H1 (cell line): Measurements from ENCODE around the gene KCNS3. TPM values are rescaled to one million over a fixed set of nuclear protein-coding genes. Genes with fewer than 3 reads are reported as not detected.
A peak's percentile ranks its signal among the peaks of the same experiment; 100 is the strongest.

Experiments
- CTCF ChIA-PET: fragments of 300-600 bp; sonication (Branson Sonifier 250); formaldehyde crosslinking; loops from one replicate; lab custom pipeline; 2021; ENCODE audit not compliant: partially characterized antibody; lab: Charles Lee
- POLR2A ChIA-PET: fragments of 300-600 bp; sonication (Branson Sonifier 250); formaldehyde crosslinking; loops from one replicate; lab custom pipeline; 2021; ENCODE audit warnings: inconsistent platforms; ENCODE audit not compliant: partially characterized antibody; lab: Charles Lee
- DNase-seq, 2 experiments: peaks; one replicate each; pipeline versions ENCODE4 v3.0.0 to v3.0.0-alpha.2; 2010 to 2022; ENCODE audit warnings: low spot score in 2 of 2, low read depth in 1 of 2, mixed read lengths in 1 of 2
- FAIRE-seq: peaks from 2 replicates; lab custom pipeline; 2011; peaks lifted over from hg19 to GRCh38; lab: Jason Lieb, UNC
- H2AFZ ChIP-seq: 2 replicates; pipeline ENCODE4 v1.8.1; 2012; ENCODE audit warnings: low read length, inconsistent platforms
- H2AK5ac ChIP-seq: 2 replicates; pipeline ENCODE4 v1.6.1; 2013; ENCODE audit warnings: low read depth, low read length
- H2BK120ac ChIP-seq: replicated peaks from 2 replicates; pipeline ENCODE3; 2013; ENCODE audit warnings: low read depth, low read length, inconsistent platforms
- H2BK12ac ChIP-seq: 2 replicates; pipeline ENCODE4 v1.6.1; 2013; ENCODE audit warnings: low read depth, low read length
- H2BK15ac ChIP-seq: 2 replicates; pipeline ENCODE4 v1.6.1; 2013; ENCODE audit warnings: low read length
- H2BK20ac ChIP-seq: 2 replicates; pipeline ENCODE4 v1.6.1; 2013; ENCODE audit warnings: low read length
- H2BK5ac ChIP-seq: 2 replicates; pipeline ENCODE4 v1.6.1; 2013; ENCODE audit warnings: low read depth, low read length
- H3K14ac ChIP-seq: 2 replicates; pipeline ENCODE4 v1.6.1; 2013; ENCODE audit warnings: inconsistent platforms; ENCODE audit not compliant: insufficient read length
- H3K18ac ChIP-seq: 2 replicates; pipeline ENCODE4 v1.6.1; 2013; ENCODE audit warnings: low read length; ENCODE audit errors: extremely low read depth
- H3K23ac ChIP-seq: 2 replicates; pipeline ENCODE4 v1.6.1; 2013; ENCODE audit warnings: inconsistent platforms; ENCODE audit not compliant: insufficient read length
- H3K23me2 ChIP-seq: 2 replicates; pipeline ENCODE4 v1.6.1; 2013; ENCODE audit warnings: low read depth, low read length
- H3K27ac ChIP-seq: 2 replicates; pipeline ENCODE4 v1.6.1; 2011; ENCODE audit warnings: low read depth, low read length, inconsistent platforms
- H3K27me3 ChIP-seq, 4 experiments: replicated peaks in 1 of 4; 1 replicate in 1 of 4; 2 replicates in 3 of 4; pipeline versions ENCODE4 v1.6.1 to v1.8.1; 2011 to 2013; ENCODE audit warnings: low read length in 3 of 4, mild to moderate bottlenecking in 3 of 4, inconsistent platforms in 2 of 4, mixed read lengths in 2 of 4, moderate library complexity in 1 of 4; ENCODE audit not compliant: control insufficient read depth in 3 of 4, insufficient read depth in 3 of 4; ENCODE audit errors: extremely low read depth in 1 of 4
- H3K36me3 ChIP-seq, 4 experiments: 2 replicates each; pipeline versions ENCODE4 v1.6.1 to v1.8.1; 2011 to 2013; ENCODE audit warnings: mild to moderate bottlenecking in 4 of 4, low read length in 3 of 4, moderate library complexity in 2 of 4, control low read depth in 1 of 4, inconsistent platforms in 1 of 4; ENCODE audit not compliant: insufficient read depth in 4 of 4, control insufficient read depth in 2 of 4
- H3K4ac ChIP-seq: replicated peaks from 2 replicates; pipeline ENCODE3; 2013; ENCODE audit warnings: low read length, low read depth, mixed read lengths, inconsistent platforms; ENCODE audit not compliant: insufficient read length
- H3K4me1 ChIP-seq, 4 experiments: replicated peaks in 1 of 4; 1 replicate in 1 of 4; 2 replicates in 3 of 4; pipeline versions ENCODE4 v1.6.1 to v1.8.1; 2011 to 2013; ENCODE audit warnings: low read length in 3 of 4, inconsistent platforms in 2 of 4, mixed read lengths in 1 of 4; ENCODE audit not compliant: insufficient read depth in 4 of 4, control insufficient read depth in 3 of 4
- H3K4me2 ChIP-seq, 2 experiments: 2 replicates each; pipeline versions ENCODE4 v1.6.1 to v1.8.1; 2011 to 2013; ENCODE audit warnings: low read depth in 2 of 2, low read length in 2 of 2, control low read depth in 1 of 2, inconsistent platforms in 1 of 2, mild to moderate bottlenecking in 1 of 2; ENCODE audit not compliant: insufficient read depth in 1 of 2
- H3K4me3 ChIP-seq, 4 experiments: fragments of 200-600, 300-600 bp in 1 of 4; sonication (generic), shearing (Covaris generic), sonication (Bioruptor Twin) in 1 of 4; 2 replicates each; pipeline versions ENCODE4 v1.5.1 to v1.8.1; 2011 to 2016; ENCODE audit warnings: low read length in 4 of 4, low read depth in 3 of 4, control low read depth in 2 of 4, inconsistent platforms in 2 of 4, mild to moderate bottlenecking in 2 of 4, mixed read lengths in 1 of 4, moderate library complexity in 1 of 4; ENCODE audit not compliant: insufficient read depth in 2 of 4; ENCODE audit errors: extremely low read depth in 1 of 4
- H3K56ac ChIP-seq: replicated peaks from 2 replicates; pipeline ENCODE3; 2013; ENCODE audit warnings: low read depth, mild to moderate bottlenecking, mixed read lengths, low read length, inconsistent platforms; ENCODE audit not compliant: insufficient read length
- H3K79me1 ChIP-seq: 2 replicates; pipeline ENCODE4 v1.6.1; 2013; ENCODE audit warnings: low read depth, low read length, control low read depth
- H3K79me2 ChIP-seq, 2 experiments: 2 replicates each; pipeline versions ENCODE4 v1.6.1 to v1.8.1; 2012 to 2013; ENCODE audit warnings: low read length in 2 of 2, mild to moderate bottlenecking in 2 of 2, inconsistent platforms in 1 of 2; ENCODE audit not compliant: insufficient read depth in 2 of 2, control insufficient read depth in 1 of 2
- H3K9ac ChIP-seq, 4 experiments: replicated peaks in 1 of 4; 1 replicate in 1 of 4; 2 replicates in 3 of 4; pipeline versions ENCODE4 v1.6.1 to v1.8.1; 2011 to 2013; ENCODE audit warnings: low read depth in 3 of 4, low read length in 3 of 4, control low read depth in 2 of 4, mild to moderate bottlenecking in 2 of 4, moderate library complexity in 2 of 4, inconsistent platforms in 1 of 4; ENCODE audit errors: extremely low read depth in 1 of 4
- H3K9me3 ChIP-seq, 2 experiments: 2 replicates each; pipeline versions ENCODE4 v1.6.1 to v1.8.1; 2012 to 2013; ENCODE audit warnings: mild to moderate bottlenecking in 2 of 2, moderate library complexity in 2 of 2, control low read depth in 1 of 2, inconsistent platforms in 1 of 2, low read depth in 1 of 2, low read length in 1 of 2, mixed read lengths in 1 of 2; ENCODE audit not compliant: insufficient read depth in 2 of 2
- H4K20me1 ChIP-seq, 2 experiments: replicated peaks in 1 of 2; 2 replicates each; pipeline versions ENCODE3 to v1.8.1; 2011 to 2013; ENCODE audit warnings: inconsistent platforms in 2 of 2, low read length in 2 of 2, mild to moderate bottlenecking in 1 of 2; ENCODE audit not compliant: insufficient read depth in 2 of 2, control insufficient read depth in 1 of 2
- H4K5ac ChIP-seq: 2 replicates; pipeline ENCODE4 v1.6.1; 2013; ENCODE audit warnings: low read length, low read depth, mixed read lengths, inconsistent platforms; ENCODE audit not compliant: insufficient read length
- H4K8ac ChIP-seq: 2 replicates; pipeline ENCODE4 v1.8.0; 2013; ENCODE audit warnings: mild to moderate bottlenecking, moderate library complexity, low read length, inconsistent platforms; ENCODE audit not compliant: insufficient read depth; ENCODE audit errors: extremely low read depth
- H4K91ac ChIP-seq: replicated peaks from 2 replicates; pipeline ENCODE3; 2013; ENCODE audit warnings: low read length, mixed read lengths, inconsistent platforms; ENCODE audit not compliant: insufficient read length
- WGBS, 2 experiments: shearing (Covaris generic) in 1 of 2; methylation state at CpG; one replicate each; pipeline versions ENCODE4 v1.1.6 to v1.1.7; 2013 to 2015; ENCODE audit warnings: low lambda C conversion rate in 2 of 2, mixed read lengths in 2 of 2, inconsistent platforms in 1 of 2, low coverage in 1 of 2, missing lambda C conversion rate in 1 of 2; ENCODE audit not compliant: insufficient replicate concordance in 2 of 2, insufficient coverage in 1 of 2, insufficient read length in 1 of 2; ENCODE audit errors: extremely low coverage in 1 of 2, missing lambda C conversion rate in 1 of 2; 5-methylcytosine and 5-hydroxymethylcytosine counted together
- polyA plus RNA-seq, 7 experiments: library from polyadenylated mRNA; depleted of rRNA in 3 of 7; stranded (reverse) in 5 of 7; unstranded in 2 of 7; fragments of >200 nt in 5 of 7; fragments of 200-250 nt in 2 of 7; gene quantifications; 1 replicate in 5 of 7; 2 replicates in 1 of 7; 4 replicates in 1 of 7; pipeline versions ENCODE4 v1.2.1 to v1.2.3, GENCODE V29; 2011 to 2013; ENCODE audit warnings: missing spikeins in 2 of 7, mixed read lengths in 2 of 7
- total RNA-seq: library from RNA; stranded (reverse); fragmentation: NEBNext Ultra II Directional; extraction: Animal tissue kit (Norgen Biotek cat#: 25700); gene quantifications from 2 replicates; pipeline ENCODE4 v1.2.1, GENCODE V29; 2021

The KCNS3 gene
- total and polyA plus RNA-seq, 2 of the 8 experiments (the other 6 are each of a cell fraction or from before 2014, with no cell fraction given) = 22.7 to 23.0 TPM

GRCh38 chr2:17879913-17880274 lies 1.4 kb downstream of the KCNS3 start:
- no peak overlapping the region for H4K5ac ChIP-seq
- H3K36me3 ChIP-seq = no peaks in the 10 kb centered on the region
- H4K8ac ChIP-seq = no peak overlapping the region
- peaks cover 9 to 21% (median 19%) of the 10 kb centered on the region in 4 experiments for H3K27me3 ChIP-seq
- peaks cover 16% of the 10 kb centered on the region for H3K23me2 ChIP-seq
- H3K27ac ChIP-seq = no peak overlapping the region
- no peak overlapping the region for H4K91ac ChIP-seq
- no peak overlapping the region for H3K14ac ChIP-seq
- H2BK20ac ChIP-seq = peak overlapping the region; percentile 37; the same call in 1 of the 2 replicates
- no peak for FAIRE-seq
- no peak overlapping the region for H2BK120ac ChIP-seq
- no peak overlapping the region for H2BK15ac ChIP-seq
- peaks cover 0 to 2% of the 10 kb centered on the region in 2 experiments for H4K20me1 ChIP-seq
- 12% methylated on average over 9 of the region's 9 CpGs; no CpG with 5 or more reads in 1 of the 2 experiments for WGBS, 2 experiments
- peak overlapping the region; percentile 54; the same call in 1 of the 2 replicates for H2BK12ac ChIP-seq
- H2AK5ac ChIP-seq = no peak overlapping the region
- H3K4me1 ChIP-seq = peaks cover 2 to 18% (median 7%) of the 10 kb centered on the region in 4 experiments
- H3K23ac ChIP-seq = no peak overlapping the region
- no peak overlapping the region; a peak in 2 of 7 replicates for H3K9ac ChIP-seq
- H3K4me3 ChIP-seq = peak overlapping the region; percentile 78 to 95 (median 88)
- H3K9me3 ChIP-seq = no peaks in the 10 kb centered on the region
- no peak for DNase-seq
- H3K79me1 ChIP-seq = peaks cover 3% of the 10 kb centered on the region; the same call in 1 of the 2 replicates
- no peak overlapping the region for H3K4ac ChIP-seq
- peak overlapping the region; percentile 84 to 93 for H3K4me2 ChIP-seq
- H3K79me2 ChIP-seq = peaks cover 7 to 44% of the 10 kb centered on the region in 2 experiments
- H2AFZ ChIP-seq = 0 out of 2 replicates have a peak overlapping the region, but pooled peaks have one; percentile 6
- no peak overlapping the region for H3K56ac ChIP-seq
- H3K18ac ChIP-seq = peak overlapping the region; percentile 54
- H2BK5ac ChIP-seq = 0 out of 2 replicates have a peak overlapping the region, but pooled peaks have one; percentile 44
- ChIA-PET POLR2A (interaction anchor here (0.5 to 4.5 kb wide), 6 partner anchors 12 to 814 kb away, joined by 3 to 31 read pairs (median 4); no protein-coding TSS in a partner anchor), CTCF (interaction anchor here (0.6 to 10.4 kb wide), 22 partner anchors 11 to 301 kb away, joined by 3 to 76 read pairs (median 4); no protein-coding TSS in a partner anchor)
